Prostate gland (tissue), 2 donors: ENCODE measurements around the gene AFAP1.

Experiments used
- CTCF ChIP-seq, 4 experiments: fragments of 200-600 bp in 2 of 4; fragments of 450-650 bp in 2 of 4; sonication (generic) in 2 of 4; IDR thresholded peaks; 1 replicate in 3 of 4; 2 replicates in 1 of 4; pipeline ENCODE4 v1.5.1; 2016 to 2019; ENCODE audit warnings: antibody characterized with exemption in 4 of 4, mild to moderate bottlenecking in 2 of 4, moderate library complexity in 2 of 4
- POLR2A ChIP-seq: fragments of 450-650 bp; IDR thresholded peaks from one replicate; pipeline ENCODE4 v1.6.1; 2016; ENCODE audit warnings: antibody characterized with exemption, mild to moderate bottlenecking
- POLR2AphosphoS5 ChIP-seq: sonication (generic); formaldehyde crosslinking; IDR thresholded peaks from one replicate; pipeline ENCODE4 v1.6.1; 2017; ENCODE audit warnings: antibody characterized with exemption

GRCh38 chr4:7926822-7927221 lies 12.8 kb downstream of the AFAP1 start:
- no peak for TF ChIP-seq POLR2AphosphoS5
- no peak for TF ChIP-seq CTCF (IDR thresholded peaks at IDR 0.05)
- no peak for TF ChIP-seq POLR2A
